K562 (cell line): ENCODE measurements around the gene SLC36A3. TPM values are rescaled to one million over a fixed set of nuclear protein-coding genes. Genes with fewer than 3 reads are reported as not detected.

Source experiments
- ATAC-seq: fragments of 200-7000 bp; cut with Tn5 transposase; 3 replicates; pipeline ENCODE4 v1.9.1; 2020; ENCODE audit warnings: moderate library complexity
- BruUV-seq: library from RNA; stranded (reverse); fragments of 400-500 nt; replicated peaks from 2 replicates; lab custom pipeline; 2021; lab: Mats Ljungman, UMichigan
- CTCF ChIA-PET: fragments of 300-600 bp; formaldehyde crosslinking; extraction: SDS; loops from one replicate; lab custom pipeline; 2021; ENCODE audit warnings: low intra/inter-chr PET ratio; lab: Yijun Ruan, JAX
- POLR2A ChIA-PET: fragments of 300-600, 350-650 bp; sonication (Branson Sonifier 250); formaldehyde crosslinking; extraction: SDS; loops from one replicate; lab custom pipeline; 2021; ENCODE audit warnings: antibody characterized with exemption, inconsistent platforms; lab: Yijun Ruan, JAX
- DNase-seq, 4 experiments: peaks; one replicate each; pipeline versions ENCODE4 v3.0.0 to v3.0.0-alpha.2; 2011 to 2018; ENCODE audit warnings: low spot score in 3 of 4, mixed read lengths in 3 of 4; ENCODE audit errors: extremely low read depth in 1 of 4
- FAIRE-seq: peaks from 2 replicates; lab custom pipeline; 2011; peaks lifted over from hg19 to GRCh38; lab: Jason Lieb, UNC
- H2AFZ ChIP-seq: 2 replicates; pipeline ENCODE4 v1.6.0; 2011; ENCODE audit warnings: low read depth, low read length, control low read depth, inconsistent platforms
- H3K27ac ChIP-seq: fragments of 200-600 bp; 3 replicates; pipeline ENCODE4 v1.8.0; 2011; ENCODE audit warnings: low read depth, mild to moderate bottlenecking, control low read depth, inconsistent platforms, low read length, moderate library complexity, mixed read lengths; ENCODE audit errors: extremely low read depth
- H3K27me3 ChIP-seq, 2 experiments: fragments of 300-600 bp in 1 of 2; 2 replicates in 1 of 2; 3 replicates in 1 of 2; pipeline versions ENCODE4 v1.6.0 to v1.8.0; 2011; ENCODE audit warnings: inconsistent platforms in 2 of 2, low read length in 2 of 2, mild to moderate bottlenecking in 1 of 2, mixed read lengths in 1 of 2, moderate library complexity in 1 of 2; ENCODE audit not compliant: control insufficient read depth in 2 of 2, insufficient read depth in 2 of 2
- H3K36me3 ChIP-seq: fragments of 300-600 bp; 3 replicates; pipeline ENCODE4 v1.8.0; 2011; ENCODE audit warnings: mild to moderate bottlenecking, low read length, inconsistent platforms; ENCODE audit not compliant: control insufficient read depth, insufficient read depth
- H3K4me1 ChIP-seq, 2 experiments: fragments of 200-600 bp in 1 of 2; replicated peaks in 1 of 2; 2 replicates in 1 of 2; 3 replicates in 1 of 2; pipeline versions ENCODE4 v1.5.1 to v1.8.0; 2011; ENCODE audit warnings: inconsistent platforms in 2 of 2, low read length in 2 of 2, mild to moderate bottlenecking in 1 of 2, mixed read lengths in 1 of 2, moderate library complexity in 1 of 2; ENCODE audit not compliant: control insufficient read depth in 2 of 2, insufficient read depth in 2 of 2
- H3K4me2 ChIP-seq: 2 replicates; pipeline ENCODE4 v1.6.1; 2011; ENCODE audit warnings: low read length, control low read depth, inconsistent platforms, mixed read lengths; ENCODE audit not compliant: insufficient read depth
- H3K4me3 ChIP-seq: fragments of 200-600 bp; sonication (generic), shearing (Covaris generic); 2 replicates; pipeline ENCODE4 v1.5.1; 2016; ENCODE audit warnings: control low read depth, inconsistent platforms
- H3K79me2 ChIP-seq: fragments of 200-600 bp; 3 replicates; pipeline ENCODE4 v1.8.0; 2011; ENCODE audit warnings: low read length, inconsistent platforms; ENCODE audit not compliant: control insufficient read depth, insufficient read depth
- H3K9ac ChIP-seq, 2 experiments: 2 replicates each; pipeline versions ENCODE4 v1.6.0 to v1.6.1; 2011; ENCODE audit warnings: low read depth in 2 of 2, low read length in 2 of 2, control low read depth in 1 of 2, inconsistent platforms in 1 of 2, mild to moderate bottlenecking in 1 of 2, mixed read lengths in 1 of 2; ENCODE audit not compliant: insufficient read depth in 1 of 2
- H3K9me1 ChIP-seq: one replicate; pipeline ENCODE4 v1.6.0; 2011; ENCODE audit warnings: inconsistent platforms, mild to moderate bottlenecking, low read length, moderate library complexity; ENCODE audit not compliant: control insufficient read depth, insufficient read depth
- H3K9me3 ChIP-seq: replicated peaks from 2 replicates; pipeline ENCODE4 v1.5.1; 2011; ENCODE audit warnings: low read depth, low read length, inconsistent platforms; ENCODE audit not compliant: control insufficient read depth, insufficient read depth
- H4K20me1 ChIP-seq: replicated peaks from 2 replicates; pipeline ENCODE4 v1.6.1; 2011; ENCODE audit warnings: low read length, inconsistent platforms, mixed read lengths; ENCODE audit not compliant: control insufficient read depth, insufficient read depth
- HDAC6 ChIP-seq: IDR thresholded peaks from 2 replicates; pipeline ENCODE4 v1.6.1; 2012; ENCODE audit warnings: low read depth, mild to moderate bottlenecking, control low read depth, inconsistent platforms, low read length, moderate library complexity
- ZNF184 ChIP-seq: sonication (generic); formaldehyde crosslinking; IDR thresholded peaks from 2 replicates; pipeline ENCODE4 v1.5.0; 2020; ENCODE audit warnings: missing genetic modification reagents
- WGBS: fragments of 100-300 bp; shearing (Covaris generic); methylation state at CpG from one replicate; pipeline ENCODE4 v1.1.6; 2016; ENCODE audit warnings: low coverage, mixed read lengths; ENCODE audit not compliant: insufficient coverage; ENCODE audit errors: missing lambda C conversion rate; 5-methylcytosine and 5-hydroxymethylcytosine counted together
- in situ Hi-C: fragments of 300-500 bp; cut with MboI; formaldehyde crosslinking; loops from 4 replicates; pipeline ENCODE4 v1.15.0; 2018; ENCODE audit warnings: inconsistent platforms, mixed read lengths
- intact Hi-C: fragments of 100-400 bp; cut with micrococcal nuclease; formaldehyde crosslinking; loops from 2 replicates; pipeline ENCODE4 v1.14.2; 2022
- polyA plus RNA-seq, 8 experiments: library from polyadenylated mRNA; depleted of rRNA in 4 of 8; stranded (reverse) in 5 of 8; unstranded in 3 of 8; fragments of >200 nt; fragmentation: Nextera tagmentation in 2 of 8; fragmentation: Illumina TruSeq in 1 of 8; extraction: Ambion mirVana in 2 of 8; extraction: Trizol in 1 of 8; gene quantifications; 2 replicates each; pipeline versions ENCODE4 v1.2.1 to v1.2.3, GENCODE V29; 2011 to 2014; ENCODE audit warnings: inconsistent platforms in 1 of 8, missing spikeins in 1 of 8
- total RNA-seq, 7 experiments: library from RNA; depleted of rRNA in 6 of 7; stranded (reverse); fragments of >200 nt in 6 of 7; fragmentation: Illumina TruSeq in 2 of 7; extraction: Trizol in 2 of 7; gene quantifications; 2 replicates each; pipeline versions ENCODE4 v1.2.1 to v1.2.3, GENCODE V29; 2011 to 2021; ENCODE audit warnings: low replicate concordance in 1 of 7
- TF ChIP-seq, protein P1 (sequence below): sonication (generic); formaldehyde crosslinking; IDR thresholded peaks from 2 replicates; pipeline ENCODE4 v1.8.1; 2023; ENCODE audit warnings: mild to moderate bottlenecking, missing genetic modification reagents, moderate library complexity
- TF ChIP-seq, protein P2 (sequence below): fragments of 200-800 bp; sonication (Bioruptor generic); IDR thresholded peaks from 2 replicates; pipeline ENCODE4 v1.6.1; 2016; ENCODE audit warnings: missing genetic modification characterization, missing compliant biosample characterization
- TF ChIP-seq, protein P3 (sequence below): sonication (generic); formaldehyde crosslinking; IDR thresholded peaks from 2 replicates; pipeline ENCODE4 v1.8.0; 2022; ENCODE audit warnings: mild to moderate bottlenecking, missing genetic modification reagents
- TF ChIP-seq, protein P4 (sequence below), 2 experiments: fragments of 450-650 bp; conservative IDR thresholded peaks; 2 replicates each; pipeline ENCODE4 v1.6.1; 2017; ENCODE audit warnings: mild to moderate bottlenecking in 2 of 2, moderate library complexity in 2 of 2

SLC36A3 gene
- total and polyA plus RNA-seq, 9 of the 15 experiments (the other 6 are each of a cell fraction or from before 2014, with no cell fraction given), result not detected

DNA sequence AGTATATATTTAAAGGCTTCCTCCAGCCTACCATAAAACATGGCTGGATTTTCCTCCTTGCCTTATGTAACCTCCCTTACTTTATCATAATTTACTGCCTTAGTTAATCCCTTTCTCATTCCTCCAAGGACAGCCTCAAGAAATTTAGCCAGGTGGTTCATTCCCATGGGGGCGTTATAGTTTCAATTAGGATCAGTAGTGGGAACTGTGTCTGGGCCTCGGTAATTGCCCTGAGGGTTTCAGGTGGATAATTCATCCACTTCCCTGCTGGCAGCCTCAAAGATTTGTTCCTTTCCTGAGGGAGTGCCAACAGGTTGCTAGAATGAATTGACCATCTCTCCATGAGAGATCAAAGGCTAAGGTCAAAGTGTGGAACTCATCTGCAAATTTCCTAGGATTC lies 54.9 kb downstream of the SLC36A3 start:
- H3K27me3 ChIP-seq, result no peaks in the 10 kb centered on the region
- H4K20me1 ChIP-seq, result no peaks in the 10 kb centered on the region
- intact Hi-C loops, result no loop called here
- H3K4me3 ChIP-seq, result no peak overlapping the region
- BruUV-seq, result no TSS peak
- no peak overlapping the region for H3K9ac ChIP-seq
- H3K4me1 ChIP-seq, result peaks cover 9 to 11% of the 10 kb centered on the region in 2 experiments
- H2AFZ ChIP-seq, result no peak overlapping the region
- no peaks in the 10 kb centered on the region; the same call in 2 of the 3 replicates for H3K79me2 ChIP-seq
- H3K36me3 ChIP-seq, result no peaks in the 10 kb centered on the region
- no peaks in the 10 kb centered on the region for H3K9me3 ChIP-seq
- H3K9me1 ChIP-seq, result no peaks in the 10 kb centered on the region
- FAIRE-seq (no peak), DNase-seq (no peak), ATAC-seq (no peak)
- H3K4me2 ChIP-seq, result no peak overlapping the region
- CTCF ChIA-PET, result no interaction called here
- in situ Hi-C loops, result no loop called here
- POLR2A ChIA-PET, result no interaction called here
- 4% methylated on average over 2 of the region's 2 CpGs for WGBS
- TF ChIP-seq, protein P1, sequence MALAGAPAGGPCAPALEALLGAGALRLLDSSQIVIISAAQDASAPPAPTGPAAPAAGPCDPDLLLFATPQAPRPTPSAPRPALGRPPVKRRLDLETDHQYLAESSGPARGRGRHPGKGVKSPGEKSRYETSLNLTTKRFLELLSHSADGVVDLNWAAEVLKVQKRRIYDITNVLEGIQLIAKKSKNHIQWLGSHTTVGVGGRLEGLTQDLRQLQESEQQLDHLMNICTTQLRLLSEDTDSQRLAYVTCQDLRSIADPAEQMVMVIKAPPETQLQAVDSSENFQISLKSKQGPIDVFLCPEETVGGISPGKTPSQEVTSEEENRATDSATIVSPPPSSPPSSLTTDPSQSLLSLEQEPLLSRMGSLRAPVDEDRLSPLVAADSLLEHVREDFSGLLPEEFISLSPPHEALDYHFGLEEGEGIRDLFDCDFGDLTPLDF (CRISPR knock-in tag), result no peak
- TF ChIP-seq, protein P2, sequence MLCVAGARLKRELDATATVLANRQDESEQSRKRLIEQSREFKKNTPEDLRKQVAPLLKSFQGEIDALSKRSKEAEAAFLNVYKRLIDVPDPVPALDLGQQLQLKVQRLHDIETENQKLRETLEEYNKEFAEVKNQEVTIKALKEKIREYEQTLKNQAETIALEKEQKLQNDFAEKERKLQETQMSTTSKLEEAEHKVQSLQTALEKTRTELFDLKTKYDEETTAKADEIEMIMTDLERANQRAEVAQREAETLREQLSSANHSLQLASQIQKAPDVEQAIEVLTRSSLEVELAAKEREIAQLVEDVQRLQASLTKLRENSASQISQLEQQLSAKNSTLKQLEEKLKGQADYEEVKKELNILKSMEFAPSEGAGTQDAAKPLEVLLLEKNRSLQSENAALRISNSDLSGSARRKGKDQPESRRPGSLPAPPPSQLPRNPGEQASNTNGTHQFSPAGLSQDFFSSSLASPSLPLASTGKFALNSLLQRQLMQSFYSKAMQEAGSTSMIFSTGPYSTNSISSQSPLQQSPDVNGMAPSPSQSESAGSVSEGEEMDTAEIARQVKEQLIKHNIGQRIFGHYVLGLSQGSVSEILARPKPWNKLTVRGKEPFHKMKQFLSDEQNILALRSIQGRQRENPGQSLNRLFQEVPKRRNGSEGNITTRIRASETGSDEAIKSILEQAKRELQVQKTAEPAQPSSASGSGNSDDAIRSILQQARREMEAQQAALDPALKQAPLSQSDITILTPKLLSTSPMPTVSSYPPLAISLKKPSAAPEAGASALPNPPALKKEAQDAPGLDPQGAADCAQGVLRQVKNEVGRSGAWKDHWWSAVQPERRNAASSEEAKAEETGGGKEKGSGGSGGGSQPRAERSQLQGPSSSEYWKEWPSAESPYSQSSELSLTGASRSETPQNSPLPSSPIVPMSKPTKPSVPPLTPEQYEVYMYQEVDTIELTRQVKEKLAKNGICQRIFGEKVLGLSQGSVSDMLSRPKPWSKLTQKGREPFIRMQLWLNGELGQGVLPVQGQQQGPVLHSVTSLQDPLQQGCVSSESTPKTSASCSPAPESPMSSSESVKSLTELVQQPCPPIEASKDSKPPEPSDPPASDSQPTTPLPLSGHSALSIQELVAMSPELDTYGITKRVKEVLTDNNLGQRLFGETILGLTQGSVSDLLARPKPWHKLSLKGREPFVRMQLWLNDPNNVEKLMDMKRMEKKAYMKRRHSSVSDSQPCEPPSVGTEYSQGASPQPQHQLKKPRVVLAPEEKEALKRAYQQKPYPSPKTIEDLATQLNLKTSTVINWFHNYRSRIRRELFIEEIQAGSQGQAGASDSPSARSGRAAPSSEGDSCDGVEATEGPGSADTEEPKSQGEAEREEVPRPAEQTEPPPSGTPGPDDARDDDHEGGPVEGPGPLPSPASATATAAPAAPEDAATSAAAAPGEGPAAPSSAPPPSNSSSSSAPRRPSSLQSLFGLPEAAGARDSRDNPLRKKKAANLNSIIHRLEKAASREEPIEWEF (CRISPR knock-in tag), result no peak
- TF ChIP-seq, protein P3, sequence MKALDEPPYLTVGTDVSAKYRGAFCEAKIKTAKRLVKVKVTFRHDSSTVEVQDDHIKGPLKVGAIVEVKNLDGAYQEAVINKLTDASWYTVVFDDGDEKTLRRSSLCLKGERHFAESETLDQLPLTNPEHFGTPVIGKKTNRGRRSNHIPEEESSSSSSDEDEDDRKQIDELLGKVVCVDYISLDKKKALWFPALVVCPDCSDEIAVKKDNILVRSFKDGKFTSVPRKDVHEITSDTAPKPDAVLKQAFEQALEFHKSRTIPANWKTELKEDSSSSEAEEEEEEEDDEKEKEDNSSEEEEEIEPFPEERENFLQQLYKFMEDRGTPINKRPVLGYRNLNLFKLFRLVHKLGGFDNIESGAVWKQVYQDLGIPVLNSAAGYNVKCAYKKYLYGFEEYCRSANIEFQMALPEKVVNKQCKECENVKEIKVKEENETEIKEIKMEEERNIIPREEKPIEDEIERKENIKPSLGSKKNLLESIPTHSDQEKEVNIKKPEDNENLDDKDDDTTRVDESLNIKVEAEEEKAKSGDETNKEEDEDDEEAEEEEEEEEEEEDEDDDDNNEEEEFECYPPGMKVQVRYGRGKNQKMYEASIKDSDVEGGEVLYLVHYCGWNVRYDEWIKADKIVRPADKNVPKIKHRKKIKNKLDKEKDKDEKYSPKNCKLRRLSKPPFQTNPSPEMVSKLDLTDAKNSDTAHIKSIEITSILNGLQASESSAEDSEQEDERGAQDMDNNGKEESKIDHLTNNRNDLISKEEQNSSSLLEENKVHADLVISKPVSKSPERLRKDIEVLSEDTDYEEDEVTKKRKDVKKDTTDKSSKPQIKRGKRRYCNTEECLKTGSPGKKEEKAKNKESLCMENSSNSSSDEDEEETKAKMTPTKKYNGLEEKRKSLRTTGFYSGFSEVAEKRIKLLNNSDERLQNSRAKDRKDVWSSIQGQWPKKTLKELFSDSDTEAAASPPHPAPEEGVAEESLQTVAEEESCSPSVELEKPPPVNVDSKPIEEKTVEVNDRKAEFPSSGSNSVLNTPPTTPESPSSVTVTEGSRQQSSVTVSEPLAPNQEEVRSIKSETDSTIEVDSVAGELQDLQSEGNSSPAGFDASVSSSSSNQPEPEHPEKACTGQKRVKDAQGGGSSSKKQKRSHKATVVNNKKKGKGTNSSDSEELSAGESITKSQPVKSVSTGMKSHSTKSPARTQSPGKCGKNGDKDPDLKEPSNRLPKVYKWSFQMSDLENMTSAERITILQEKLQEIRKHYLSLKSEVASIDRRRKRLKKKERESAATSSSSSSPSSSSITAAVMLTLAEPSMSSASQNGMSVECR (CRISPR knock-in tag), result no peak
- no peak for TF ChIP-seq HDAC6
- TF ChIP-seq ZNF184 (CRISPR knock-in tag), result no peak
- TF ChIP-seq, protein P4, sequence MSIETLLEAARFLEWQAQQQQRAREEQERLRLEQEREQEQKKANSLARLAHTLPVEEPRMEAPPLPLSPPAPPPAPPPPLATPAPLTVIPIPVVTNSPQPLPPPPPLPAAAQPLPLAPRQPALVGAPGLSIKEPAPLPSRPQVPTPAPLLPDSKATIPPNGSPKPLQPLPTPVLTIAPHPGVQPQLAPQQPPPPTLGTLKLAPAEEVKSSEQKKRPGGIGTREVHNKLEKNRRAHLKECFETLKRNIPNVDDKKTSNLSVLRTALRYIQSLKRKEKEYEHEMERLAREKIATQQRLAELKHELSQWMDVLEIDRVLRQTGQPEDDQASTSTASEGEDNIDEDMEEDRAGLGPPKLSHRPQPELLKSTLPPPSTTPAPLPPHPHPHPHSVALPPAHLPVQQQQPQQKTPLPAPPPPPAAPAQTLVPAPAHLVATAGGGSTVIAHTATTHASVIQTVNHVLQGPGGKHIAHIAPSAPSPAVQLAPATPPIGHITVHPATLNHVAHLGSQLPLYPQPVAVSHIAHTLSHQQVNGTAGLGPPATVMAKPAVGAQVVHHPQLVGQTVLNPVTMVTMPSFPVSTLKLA (conservative IDR thresholded peaks at IDR 0.05), result no peak
- no peak overlapping the region for H3K27ac ChIP-seq
